HTR-8/SVneo (cell line): ENCODE measurements around the gene CD300E.
"Not testable (repeated sequence)": the region's sequence is repeated elsewhere in the genome, so short reads cannot be mapped to it uniquely, and the experiment has no call there.

Experiments
- DNase-seq: peaks from one replicate; pipeline ENCODE4 v3.0.0; 2011; ENCODE audit warnings: low spot score, mixed read lengths; ENCODE audit not compliant: insufficient read length
- FAIRE-seq: peaks from 2 replicates; lab custom pipeline; 2011; peaks lifted over from hg19 to GRCh38; lab: Jason Lieb, UNC

The CD300E gene

DNA sequence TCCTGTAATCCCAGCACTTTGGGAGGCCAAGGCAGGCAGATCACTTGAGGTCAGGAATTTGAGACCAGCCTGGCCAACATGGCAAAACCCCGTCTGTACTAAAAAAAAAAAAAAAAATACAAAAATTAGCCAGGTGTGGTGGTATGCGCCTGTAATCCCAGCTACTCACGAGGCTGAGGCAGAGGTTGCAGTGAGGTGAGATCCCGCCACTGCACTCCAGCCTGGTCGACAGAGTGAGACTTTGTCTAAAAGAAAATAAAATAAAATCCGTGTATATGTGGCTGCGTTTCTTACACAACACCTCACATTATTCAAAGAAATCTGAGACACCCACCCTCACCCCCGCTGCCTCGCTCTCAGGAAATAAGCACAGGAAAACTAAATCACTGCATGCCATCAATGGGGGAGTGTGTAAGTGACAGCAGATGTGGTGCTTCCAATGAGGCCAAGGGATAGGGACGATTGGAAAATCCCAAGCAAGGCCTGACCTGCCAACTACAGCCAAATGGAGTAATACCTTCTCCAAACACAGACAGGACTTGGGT is 13.1 kb upstream of the CD300E start:
- DNase-seq, FAIRE-seq: not testable (repeated sequence)

DNA sequence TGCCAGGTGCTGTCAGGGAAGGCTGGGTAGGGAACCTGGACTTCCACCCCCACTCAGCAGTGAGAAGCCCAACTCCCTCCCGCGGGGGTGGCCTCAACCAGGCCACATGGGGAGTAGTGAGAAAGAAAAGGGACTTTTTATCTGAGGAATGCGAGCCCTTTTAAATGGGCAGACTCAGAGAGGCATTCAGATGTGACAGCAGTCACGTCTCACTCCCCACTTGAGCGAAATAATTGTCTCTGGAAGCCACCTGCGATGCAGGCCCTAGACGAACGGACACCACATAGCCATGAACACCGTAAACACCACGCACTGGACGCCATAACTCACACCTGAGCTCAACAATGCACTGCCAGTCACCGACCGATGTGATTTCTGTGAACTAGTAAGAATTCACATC is 11.9 kb upstream of the CD300E start:
- DNase-seq (no peak), FAIRE-seq (no peak)

DNA sequence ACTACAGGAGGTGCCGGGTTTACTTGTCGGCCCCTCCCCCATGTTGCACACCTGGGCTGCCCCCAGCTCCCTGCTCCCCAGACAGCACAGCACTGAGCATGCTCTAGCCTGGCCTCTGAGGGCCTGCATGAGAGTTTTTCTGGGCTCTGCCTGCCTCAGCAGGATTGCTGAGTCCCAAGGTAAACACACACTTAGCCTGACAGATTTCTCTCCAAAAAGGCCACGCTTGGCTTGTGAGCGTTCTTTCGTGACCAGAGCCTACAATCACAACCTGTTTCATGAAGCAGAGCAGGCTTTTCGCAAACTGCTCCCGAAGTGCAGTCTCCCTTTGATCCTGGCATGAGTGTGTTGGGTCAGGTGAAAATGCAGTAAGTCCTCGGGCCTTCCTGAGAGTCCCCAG is 9.8 kb upstream of the CD300E start:
- FAIRE-seq (no peak), DNase-seq (no peak)

DNA sequence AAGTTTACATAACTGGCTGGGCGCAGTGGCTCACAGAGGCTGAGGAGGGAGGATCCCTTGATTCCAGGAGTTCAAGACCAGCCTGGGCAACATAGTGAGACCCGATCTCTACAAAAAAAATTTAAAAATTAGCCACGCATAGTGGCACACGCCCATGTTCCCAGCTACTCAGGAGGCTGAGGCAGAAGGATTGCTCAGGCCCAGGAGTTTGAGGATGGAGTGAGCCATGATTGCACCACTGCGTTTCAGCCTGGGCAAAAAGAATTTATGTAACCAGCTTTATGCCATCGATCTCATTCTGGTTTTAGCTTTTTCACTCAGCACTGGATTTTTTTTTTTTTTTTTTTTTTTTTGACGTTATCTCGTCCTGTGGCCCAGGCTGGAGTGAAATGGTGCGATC is 9.1 kb upstream of the CD300E start:
- FAIRE-seq (no peak), DNase-seq (no peak)

DNA sequence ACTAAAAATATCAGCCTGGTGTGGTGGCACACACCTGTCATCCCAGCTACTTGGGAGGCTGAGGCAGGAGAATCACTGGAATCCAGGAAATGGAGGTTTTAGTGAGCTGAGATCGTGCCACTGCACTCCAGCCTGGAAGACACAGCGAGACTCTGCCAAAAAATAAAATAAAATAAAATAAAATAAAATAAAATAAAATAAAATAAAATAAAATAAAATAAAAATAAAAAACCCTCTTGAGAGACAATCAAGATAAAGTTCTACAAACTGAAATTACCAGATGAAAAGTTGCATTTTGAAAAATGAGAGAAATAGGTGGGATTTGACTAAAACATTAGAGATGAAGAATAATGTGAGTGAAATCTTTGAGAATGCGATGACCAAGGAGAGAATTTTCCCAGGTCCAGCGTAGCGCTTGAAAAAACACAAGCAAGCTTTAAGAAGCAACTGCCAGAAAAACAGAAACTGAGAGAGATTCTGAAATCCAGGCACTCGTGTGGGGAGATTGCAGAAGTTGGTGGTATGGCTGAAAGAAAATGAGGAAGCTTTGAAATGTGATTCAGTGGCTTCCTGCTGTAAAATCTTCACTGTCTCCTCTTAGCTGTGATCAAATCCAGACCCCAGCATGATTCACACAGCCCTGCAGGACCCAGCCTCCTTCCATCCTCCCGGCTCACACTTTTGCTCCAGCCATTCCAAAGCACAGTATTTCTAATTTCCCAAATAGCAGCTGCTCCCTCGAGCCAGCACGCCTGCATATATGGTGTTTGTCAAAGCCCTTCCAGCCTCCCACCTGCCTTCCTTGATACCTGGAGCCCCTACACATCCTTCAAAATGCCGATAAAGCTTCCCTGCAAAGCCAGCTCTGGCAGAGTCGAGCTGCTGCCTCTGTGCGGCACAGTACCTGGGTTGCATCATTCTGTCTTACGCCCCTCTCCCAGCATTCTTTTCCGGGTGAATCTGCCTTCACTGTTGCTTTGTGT is 8.2 kb upstream of the CD300E start:
- peak; percentile 54 for DNase-seq
- no peak for FAIRE-seq

DNA sequence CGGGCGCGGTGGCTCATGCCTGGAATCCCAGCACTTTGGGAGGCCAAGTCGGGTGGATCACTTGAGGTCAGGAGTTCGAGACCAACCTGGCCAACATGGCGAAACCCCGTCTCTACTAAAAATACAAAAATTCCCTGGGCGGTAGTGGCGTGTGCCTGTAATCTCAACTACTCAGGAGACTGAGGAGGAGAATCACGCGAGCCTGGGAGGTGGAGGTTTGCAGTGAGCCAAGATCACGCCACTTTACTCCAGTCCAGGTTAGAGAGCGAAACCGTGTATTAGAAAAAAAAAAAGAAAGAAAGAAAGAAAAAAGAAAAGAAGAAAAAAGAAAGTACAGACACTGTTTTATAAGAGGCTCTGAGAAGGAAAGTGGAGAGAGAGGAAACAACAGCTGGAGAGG is 6.7 kb upstream of the CD300E start:
- FAIRE-seq, DNase-seq: not testable (repeated sequence)

DNA sequence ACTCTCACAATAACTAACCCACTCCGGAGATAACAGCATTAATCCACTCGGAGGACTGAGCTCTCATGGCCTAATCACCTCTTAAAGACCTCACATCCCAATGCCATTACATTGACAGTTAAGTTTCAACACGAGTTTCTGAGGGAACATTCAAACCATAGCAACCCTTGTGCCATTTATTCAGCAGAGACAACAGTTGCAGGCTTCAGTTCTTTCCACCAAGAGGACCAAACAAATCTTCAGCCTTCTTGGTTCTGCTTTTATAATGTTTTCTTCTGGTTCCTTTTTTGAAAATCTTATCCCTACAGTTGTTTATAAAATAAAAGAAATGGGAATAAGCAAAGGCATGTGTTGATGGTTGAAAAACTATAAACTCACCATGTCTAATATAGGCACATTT is 2.1 kb upstream of the CD300E start:
- DNase-seq (no peak), FAIRE-seq (no peak)

DNA sequence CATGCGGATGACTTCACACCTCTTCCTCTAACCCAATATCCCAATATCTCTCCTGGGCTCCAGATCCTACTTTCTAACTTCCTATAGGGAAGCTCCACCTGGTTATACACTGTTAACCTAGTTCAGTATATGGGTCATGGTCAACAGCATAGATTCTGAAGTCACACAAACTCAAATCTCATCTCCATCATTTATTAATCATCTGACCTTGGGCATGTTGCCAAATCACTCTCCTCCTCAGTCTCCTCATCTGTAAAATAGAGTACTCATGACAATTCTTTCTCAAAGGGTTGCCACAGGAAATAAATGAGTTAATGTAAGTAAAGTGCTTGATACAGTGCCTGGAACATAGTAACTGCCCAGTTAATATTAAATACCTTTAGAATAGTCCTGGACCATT is 593 bp upstream of the CD300E start:
- FAIRE-seq (no peak), DNase-seq (no peak)

DNA sequence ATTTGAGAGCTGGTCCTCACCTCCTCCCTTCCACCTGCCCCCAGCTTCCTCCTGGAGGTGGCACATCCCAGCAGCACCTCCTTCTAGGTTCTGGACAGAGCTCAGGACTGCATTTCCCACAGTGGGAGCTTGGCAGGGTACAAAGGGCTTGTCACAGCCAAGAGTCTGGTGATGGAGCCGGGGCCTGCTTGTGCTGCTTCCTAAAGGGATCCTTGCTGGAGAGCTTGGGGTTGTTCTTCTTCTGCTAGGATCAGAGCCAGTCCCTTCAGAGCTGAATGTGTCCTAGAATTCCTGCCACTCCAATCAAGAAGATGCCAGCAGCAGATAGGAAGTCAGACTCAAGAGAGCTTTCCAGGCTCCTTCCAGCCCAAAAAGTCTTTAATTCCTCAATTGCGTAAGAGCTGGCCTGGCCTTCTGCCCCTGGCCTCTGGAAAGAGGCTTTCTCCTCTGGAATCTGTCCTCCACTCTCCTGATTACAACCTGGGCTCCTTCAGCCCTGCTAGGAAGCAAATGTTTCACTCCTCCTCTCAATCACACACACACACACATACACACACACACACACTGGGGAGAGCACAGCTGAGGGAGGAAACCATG is 4.4 kb downstream of the CD300E start:
- FAIRE-seq (no peak), DNase-seq (no peak)

DNA sequence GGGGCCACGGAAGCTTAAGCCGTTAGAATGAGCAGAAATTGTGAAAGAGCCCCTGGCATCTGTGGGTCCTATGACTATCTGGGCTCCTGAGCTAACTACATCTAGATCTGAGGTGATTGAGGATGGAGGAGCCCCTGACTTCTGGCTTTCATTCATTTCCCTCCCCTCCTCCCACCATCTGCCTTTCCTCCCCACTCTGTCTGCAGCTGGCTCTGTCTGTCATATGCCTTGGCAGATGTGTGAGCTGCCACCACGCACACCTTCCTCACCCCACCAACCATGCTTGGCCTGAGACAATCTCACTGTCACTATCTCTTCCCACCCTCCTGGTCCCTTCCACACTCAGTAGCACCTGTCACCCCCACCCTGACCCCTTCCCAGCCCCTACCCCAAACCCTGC is 5.1 kb downstream of the CD300E start:
- DNase-seq, result no peak
- FAIRE-seq, result peak; percentile 31

DNA sequence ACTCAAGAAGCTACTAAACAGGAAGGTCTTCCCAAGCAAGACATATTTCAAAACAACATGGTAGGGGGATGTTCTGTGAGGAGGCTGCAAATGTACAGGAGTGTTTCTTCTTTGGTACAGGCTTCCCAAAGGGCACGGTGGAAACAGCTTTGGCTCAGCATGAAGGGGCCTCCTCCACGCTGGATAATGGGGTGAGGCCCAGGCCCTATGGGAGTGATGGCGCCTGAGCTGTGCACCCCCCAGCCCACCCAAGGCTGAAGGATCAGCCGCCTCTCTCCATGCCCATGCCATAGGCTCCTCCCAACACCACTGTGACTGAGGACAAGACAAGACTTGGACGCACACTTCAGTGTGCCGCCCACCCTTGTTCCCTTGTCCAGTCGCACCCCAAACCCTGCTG is 6.8 kb downstream of the CD300E start:
- DNase-seq, result no peak
- FAIRE-seq, result no peak

DNA sequence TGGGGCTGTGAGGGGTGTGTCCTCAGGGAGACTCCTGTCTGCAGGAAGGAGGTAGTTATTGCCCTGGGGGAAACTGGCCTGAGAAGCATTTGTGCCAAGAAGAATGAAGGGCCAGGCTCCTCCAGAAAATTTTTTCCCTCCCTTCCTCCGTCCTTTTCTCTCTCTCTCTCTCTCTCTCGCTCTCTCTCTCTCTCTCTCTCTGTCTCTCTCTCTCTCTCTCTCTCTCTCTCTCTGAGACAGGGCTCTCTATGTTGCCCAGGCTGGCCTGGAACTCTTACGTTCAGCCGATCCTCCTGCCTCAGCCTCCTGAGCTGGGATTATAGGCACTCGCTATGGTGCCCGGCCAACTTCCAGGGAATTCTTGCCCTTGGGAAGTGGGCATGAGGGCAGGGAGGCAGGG is 11.5 kb downstream of the CD300E start:
- FAIRE-seq (no peak), DNase-seq (no peak)

DNA sequence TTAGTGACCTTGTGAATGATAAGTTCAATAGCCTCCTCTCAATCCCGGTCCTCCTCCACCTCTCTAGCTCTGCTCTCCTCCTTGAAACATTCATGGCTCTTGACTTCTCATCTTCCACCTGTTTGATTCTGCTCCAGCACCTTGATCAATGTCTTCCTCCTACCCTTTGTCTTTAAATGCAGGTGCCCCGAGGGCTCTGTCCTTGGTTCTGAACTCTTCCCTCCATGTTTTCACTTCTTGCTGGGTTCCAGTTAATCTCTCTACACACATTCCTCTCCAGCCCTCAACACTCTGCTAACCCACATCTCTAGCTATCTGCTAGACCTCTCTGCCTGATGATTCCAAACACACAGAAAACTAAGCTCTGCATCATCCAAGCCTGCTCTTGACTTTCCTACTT is 13.4 kb downstream of the CD300E start:
- no peak for DNase-seq
- no peak for FAIRE-seq

DNA sequence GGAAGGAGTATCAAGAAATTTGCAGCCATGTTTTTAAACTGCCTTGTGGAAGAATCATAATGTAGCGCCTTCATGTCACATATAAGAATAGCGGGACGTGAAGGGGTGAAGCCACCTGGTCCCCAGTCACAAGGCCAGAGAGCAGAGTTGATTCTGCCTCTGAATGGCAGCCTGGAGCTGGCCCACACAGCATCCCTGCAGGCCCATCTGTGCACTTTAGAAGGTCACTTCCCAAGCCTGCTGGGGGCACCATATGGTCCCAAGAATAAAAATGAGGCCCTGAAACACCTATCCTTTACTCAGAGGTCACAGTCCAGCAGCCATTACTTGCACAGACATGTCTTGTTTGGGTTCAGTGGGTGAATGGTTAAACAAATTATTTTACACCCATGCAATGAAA is 15.0 kb downstream of the CD300E start:
- FAIRE-seq, result no peak
- no peak for DNase-seq

DNA sequence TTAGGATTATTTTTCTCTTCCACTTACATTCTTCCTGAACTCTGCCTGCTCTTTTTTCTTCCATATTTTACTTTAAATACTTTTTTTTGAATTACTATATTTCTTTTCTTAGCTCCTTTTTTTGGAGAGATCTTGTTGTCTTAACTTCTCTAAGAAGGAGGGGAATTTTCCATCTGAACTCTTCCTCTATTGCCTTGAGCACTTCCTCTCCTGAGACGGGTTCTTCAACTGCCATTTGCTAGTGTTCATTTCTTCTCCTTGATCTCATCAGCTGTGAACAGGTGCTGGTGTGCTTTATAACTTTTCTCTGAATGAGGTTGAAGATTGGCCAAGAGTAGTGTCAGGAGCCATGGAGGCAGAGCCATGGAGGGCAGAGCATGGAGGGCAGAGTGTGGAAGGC is 16.3 kb downstream of the CD300E start:
- no peak for FAIRE-seq
- DNase-seq, result no peak

DNA sequence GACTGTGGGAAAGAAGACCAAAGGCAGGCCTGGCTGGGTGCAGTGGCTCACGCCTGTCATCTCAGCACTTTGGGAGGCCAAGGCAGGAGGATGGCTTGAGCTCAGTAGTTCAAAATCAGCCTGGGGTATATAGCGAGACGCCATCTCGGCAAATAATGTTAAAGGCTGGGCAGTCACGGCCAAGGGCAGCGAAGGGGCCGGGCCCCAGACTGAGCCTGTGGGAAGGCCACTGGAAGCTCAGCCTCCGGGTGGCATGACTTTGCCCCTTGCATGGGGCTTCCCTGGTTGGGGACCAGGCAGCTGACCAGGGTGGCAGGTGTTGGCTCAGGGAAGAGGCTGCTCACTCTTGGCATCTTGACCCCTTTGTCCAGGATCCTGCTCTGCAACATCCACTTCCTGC is 17.5 kb downstream of the CD300E start:
- no peak for FAIRE-seq
- no peak for DNase-seq

DNA sequence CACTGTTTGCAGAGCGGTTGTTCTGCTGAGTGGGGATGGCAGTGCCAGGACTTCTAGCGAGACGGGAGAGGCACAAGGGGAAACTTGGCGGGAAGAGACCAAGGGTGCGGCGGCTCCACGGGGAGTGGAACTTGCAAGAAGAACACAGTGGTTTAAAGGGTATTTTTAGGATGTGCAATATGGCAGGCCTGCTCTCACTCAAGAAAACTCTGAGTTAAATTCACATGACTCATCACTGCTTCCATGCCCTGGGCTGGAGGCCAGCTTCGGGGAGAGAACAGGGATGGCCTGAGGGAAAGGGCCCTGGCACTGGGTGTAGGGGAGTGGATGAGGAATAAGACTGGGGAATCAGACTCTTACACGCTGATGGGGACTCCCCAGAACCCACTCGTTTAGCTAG is 18.2 kb downstream of the CD300E start:
- DNase-seq (peak; percentile 75), FAIRE-seq (peak; percentile 74)

DNA sequence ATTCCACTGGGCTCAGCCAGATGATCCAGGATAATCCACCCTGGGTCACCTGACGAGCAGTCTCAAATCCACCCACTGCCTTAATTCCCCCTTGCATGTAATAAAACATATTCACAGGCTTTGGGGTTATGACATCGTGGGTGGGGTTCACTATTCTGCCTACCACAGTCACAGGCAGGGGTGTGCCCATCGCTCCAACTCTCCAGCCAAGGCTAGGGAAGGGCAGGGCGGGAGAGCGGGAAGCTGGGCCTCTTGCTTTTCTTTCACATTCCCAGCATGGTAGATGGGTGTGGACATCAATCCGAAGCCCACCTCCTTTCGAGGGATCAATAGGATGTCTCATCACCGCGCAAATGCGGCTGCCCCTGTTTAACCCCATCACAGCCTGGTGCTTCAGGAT is 18.8 kb downstream of the CD300E start:
- DNase-seq (no peak), FAIRE-seq (no peak)

DNA sequence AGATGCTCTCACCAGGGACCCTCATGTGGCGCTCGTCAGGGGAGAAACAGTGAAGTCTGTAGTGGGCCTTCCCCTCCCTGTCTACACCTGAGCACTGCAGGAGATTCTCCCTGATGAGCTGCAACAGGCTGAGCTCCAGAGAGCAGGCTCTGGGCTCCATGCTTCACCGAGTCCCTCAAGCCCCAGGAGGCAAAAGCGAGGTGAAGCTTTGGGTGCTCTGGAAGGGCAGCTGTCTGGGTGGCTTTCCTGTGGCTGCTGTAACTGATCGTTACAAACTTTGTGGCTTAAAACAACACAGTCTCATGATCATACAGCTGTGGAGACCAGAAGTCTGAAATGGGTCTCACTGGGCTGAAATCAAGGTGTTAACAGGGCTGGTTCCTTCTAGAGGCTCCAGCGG is 19.3 kb downstream of the CD300E start:
- DNase-seq, result no peak
- FAIRE-seq, result no peak

DNA sequence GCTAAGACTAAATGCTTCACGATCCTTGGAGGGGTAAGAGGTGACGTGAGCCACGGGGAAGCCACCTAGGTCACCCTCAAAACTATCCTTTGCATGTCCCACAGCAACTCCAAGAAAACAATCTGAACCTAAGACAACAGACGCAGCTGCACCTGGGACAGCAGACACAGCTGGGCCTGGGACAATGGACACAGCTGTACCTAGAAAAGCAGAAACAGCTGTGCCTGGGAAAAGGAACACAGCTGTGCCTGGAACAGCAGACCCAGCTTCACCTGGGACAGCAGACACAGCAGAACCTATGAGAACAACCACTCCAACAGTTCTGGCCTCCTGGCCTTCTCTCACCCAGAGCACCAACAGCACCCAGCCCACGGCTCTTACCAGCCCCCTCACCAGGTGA is 19.8 kb downstream of the CD300E start:
- FAIRE-seq (no peak), DNase-seq (no peak)

DNA sequence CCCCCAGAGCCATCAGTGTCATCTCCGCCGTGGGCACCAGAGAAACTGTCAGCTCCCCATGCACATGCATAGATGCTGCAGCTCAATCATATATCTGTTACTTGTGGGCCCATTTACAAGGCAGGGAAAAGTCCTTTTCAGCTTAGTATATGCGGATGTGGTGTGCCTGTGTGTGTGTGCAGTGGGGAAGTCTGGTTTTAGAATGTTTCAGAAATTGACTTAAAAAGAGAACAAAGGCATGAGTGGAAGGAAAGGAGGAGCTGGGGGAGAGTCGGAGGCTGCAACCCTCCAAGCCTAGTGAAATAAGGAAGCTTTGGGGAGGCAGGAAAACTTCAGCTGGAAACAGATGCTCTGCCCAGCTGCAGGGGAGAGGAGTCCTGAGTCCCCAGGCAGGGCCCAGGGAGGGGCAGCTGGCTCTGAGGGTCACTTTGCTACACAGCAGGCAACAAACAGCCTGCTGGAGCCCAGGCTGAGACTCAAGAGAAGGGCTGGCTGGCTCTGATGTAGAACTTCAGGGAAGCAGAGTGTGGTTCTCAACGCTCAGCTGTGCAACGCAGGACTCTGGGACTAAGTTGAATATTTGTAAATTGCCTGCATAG is 20.4 kb downstream of the CD300E start:
- FAIRE-seq (no peak), DNase-seq (no peak)
